ENCODE results near the gene THBS1. TPM values are rescaled to one million over a fixed set of nuclear protein-coding genes. Genes with fewer than 3 reads are reported as not detected.

Gene THBS1
- total RNA-seq, 2 experiments from 2014 or later: 0.51 TPM; not detected in 1

- H3K4me2 ChIP-seq (ENCODE audit: low read length): no peak overlapping the region
- no TSS peak for BruUV-seq (replicated peaks)
- no peak overlapping the region for H2AFZ ChIP-seq (ENCODE audit: low read length)
- no peak for DNase-seq (ENCODE audit: low spot score)
- no peaks in the 10 kb centered on the region for H3K4me1 ChIP-seq (ENCODE audit: insufficient read depth, low read length, poor library complexity, severe bottlenecking)
- H3K36me3 ChIP-seq (ENCODE audit: insufficient read depth, low read length): no peaks in the 10 kb centered on the region
- ChIA-PET CTCF (ENCODE audit: unreplicated experiment) (no interaction called here), POLR2A (no interaction called here)
- H3K27ac ChIP-seq (ENCODE audit: low read depth, low read length, poor library complexity, severe bottlenecking): no peak overlapping the region
- no peaks in the 10 kb centered on the region for H3K79me2 ChIP-seq (ENCODE audit: insufficient read depth, low read depth, low read length)
- intact Hi-C loops (cut with micrococcal nuclease; ENCODE audit: unreplicated experiment): loop anchor here (5.0 kb wide), 1 partner anchor 764 kb away; no protein-coding TSS in a partner anchor
- H3K4me3 ChIP-seq (ENCODE audit: low read depth, low read length, poor library complexity, severe bottlenecking): no peak overlapping the region
- no peaks in the 10 kb centered on the region for H4K20me1 ChIP-seq (ENCODE audit: insufficient read depth, low read length)
- no peaks in the 10 kb centered on the region for H3K9me3 ChIP-seq (ENCODE audit: low read length)
- TF ChIP-seq CTCF (conservative IDR thresholded peaks at IDR 0.05; ENCODE audit: low read length): no peak
- TF ChIP-seq EZH2phosphoT487 (IDR thresholded peaks at IDR 0.05; ENCODE audit: borderline replicate concordance, low read depth, low read length): no peak
- no peaks in the 10 kb centered on the region for H3K9me2 ChIP-seq (ENCODE audit: insufficient read depth, low read length)
Measured at GRCh38 chr15:39581242-39581792, 438 bp downstream of the THBS1 start.

GRCh38 chr15:39581793-39582285 lies 960 bp downstream of the THBS1 start:
- Histone ChIP-seq H3K4me3 (ENCODE audit: low read depth, low read length, poor library complexity, severe bottlenecking) (no peak overlapping the region), H2AFZ (ENCODE audit: low read length) (no peak overlapping the region), H3K9me3 (ENCODE audit: low read length) (no peaks in the 10 kb centered on the region), H3K27ac (ENCODE audit: low read depth, low read length, poor library complexity, severe bottlenecking) (no peak overlapping the region), H3K36me3 (ENCODE audit: insufficient read depth, low read length) (no peaks in the 10 kb centered on the region), H3K9me2 (ENCODE audit: insufficient read depth, low read length) (no peaks in the 10 kb centered on the region), H3K79me2 (ENCODE audit: insufficient read depth, low read depth, low read length) (no peaks in the 10 kb centered on the region), H3K4me1 (ENCODE audit: insufficient read depth, low read length, poor library complexity, severe bottlenecking) (no peaks in the 10 kb centered on the region), H4K20me1 (ENCODE audit: insufficient read depth, low read length) (no peaks in the 10 kb centered on the region), H3K4me2 (ENCODE audit: low read length) (no peak overlapping the region)
- BruUV-seq (replicated peaks): no TSS peak
- DNase-seq (ENCODE audit: low spot score): no peak
- no peak for TF ChIP-seq EZH2phosphoT487 (IDR thresholded peaks at IDR 0.05; ENCODE audit: borderline replicate concordance, low read depth, low read length)
- TF ChIP-seq CTCF (conservative IDR thresholded peaks at IDR 0.05; ENCODE audit: low read length): no peak
- CTCF ChIA-PET (ENCODE audit: unreplicated experiment): no interaction called here
- POLR2A ChIA-PET: interaction anchor here (0.5 kb wide), 1 partner anchor 466 kb away, joined by 3 read pairs; no protein-coding TSS in a partner anchor
- intact Hi-C loops (cut with micrococcal nuclease; ENCODE audit: unreplicated experiment): loop anchor here (5.0 kb wide), 1 partner anchor 765 kb away; no protein-coding TSS in a partner anchor

- Histone ChIP-seq H3K9me3 (ENCODE audit: low read length) (no peaks in the 10 kb centered on the region), H3K79me2 (ENCODE audit: insufficient read depth, low read depth, low read length) (no peaks in the 10 kb centered on the region), H4K20me1 (ENCODE audit: insufficient read depth, low read length) (no peaks in the 10 kb centered on the region), H3K4me1 (ENCODE audit: insufficient read depth, low read length, poor library complexity, severe bottlenecking) (no peaks in the 10 kb centered on the region), H3K4me2 (ENCODE audit: low read length) (no peak overlapping the region), H3K4me3 (ENCODE audit: low read depth, low read length, poor library complexity, severe bottlenecking) (no peak overlapping the region), H3K9me2 (ENCODE audit: insufficient read depth, low read length) (no peaks in the 10 kb centered on the region), H3K27ac (ENCODE audit: low read depth, low read length, poor library complexity, severe bottlenecking) (no peak overlapping the region), H3K36me3 (ENCODE audit: insufficient read depth, low read length) (no peaks in the 10 kb centered on the region), H2AFZ (ENCODE audit: low read length) (no peak overlapping the region)
- intact Hi-C loops (cut with micrococcal nuclease; ENCODE audit: unreplicated experiment): loop anchor here (5.0 kb wide), 1 partner anchor 765 kb away; no protein-coding TSS in a partner anchor
- ChIA-PET POLR2A (interaction anchor here (0.5 to 0.6 kb wide), 2 partner anchors 97 to 466 kb away, joined by 3 read pairs; no protein-coding TSS in a partner anchor), CTCF (ENCODE audit: unreplicated experiment) (no interaction called here)
- TF ChIP-seq CTCF (conservative IDR thresholded peaks at IDR 0.05; ENCODE audit: low read length): no peak
- no peak for TF ChIP-seq EZH2phosphoT487 (IDR thresholded peaks at IDR 0.05; ENCODE audit: borderline replicate concordance, low read depth, low read length)
- no TSS peak for BruUV-seq (replicated peaks)
- DNase-seq (ENCODE audit: low spot score): no peak
Measured at GRCh38 chr15:39582286-39582976, 1.6 kb downstream of the THBS1 start.
